Retinal pigment epithelial cell (primary cell): ENCODE results near the gene ARVCF.

Source experiments
- DNase-seq: peaks from one replicate; pipeline ENCODE4 v3.0.0-alpha.2; 2010; ENCODE audit warnings: low read depth
- H3K4me3 ChIP-seq: 2 replicates; pipeline ENCODE4 v1.5.1; 2011; ENCODE audit warnings: mild to moderate bottlenecking, low read length, control low read depth, moderate library complexity
- CTCF ChIP-seq: conservative IDR thresholded peaks from 2 replicates; pipeline ENCODE4 v1.5.1; 2011; ENCODE audit warnings: low read depth, low read length, control low read depth, inconsistent platforms

Gene ARVCF

GRCh38 chr22:19991395-19991644 lies 25.3 kb downstream of the ARVCF start:
- DNase-seq = no peak
- no peak for TF ChIP-seq CTCF
- no peak overlapping the region for H3K4me3 ChIP-seq

- no peak for DNase-seq
- no peak for TF ChIP-seq CTCF
- no peak overlapping the region for H3K4me3 ChIP-seq
These were observed 25.8 kb downstream of the ARVCF start for GRCh38 chr22:19990609-19991394.

GRCh38 chr22:19990188-19990587 lies 26.4 kb downstream of the ARVCF start:
- no peak for TF ChIP-seq CTCF
- H3K4me3 ChIP-seq = no peak overlapping the region
- DNase-seq = no peak

GRCh38 chr22:19989725-19990067 lies 26.9 kb downstream of the ARVCF start:
- DNase-seq = no peak
- no peak overlapping the region for H3K4me3 ChIP-seq
- no peak for TF ChIP-seq CTCF

GRCh38 chr22:19988965-19989724 lies 27.5 kb downstream of the ARVCF start:
- H3K4me3 ChIP-seq = no peak overlapping the region
- no peak for TF ChIP-seq CTCF
- no peak for DNase-seq

- TF ChIP-seq CTCF = no peak
- no peak overlapping the region for H3K4me3 ChIP-seq
- DNase-seq = no peak
These were observed 28.3 kb downstream of the ARVCF start for GRCh38 chr22:19988331-19988808.
